Gastrocnemius medialis (tissue), 4 donors: ENCODE measurements around the gene GALNT6.

ENCODE experiments used
- CTCF ChIP-seq, 5 experiments: fragments of 450-650 bp in 3 of 5; fragments of 200-600 bp in 2 of 5; sonication (generic) in 2 of 5; IDR thresholded peaks in 4 of 5; conservative IDR thresholded peaks in 1 of 5; 1 replicate in 4 of 5; 2 replicates in 1 of 5; pipeline ENCODE4 v1.5.1; 2016 to 2019; ENCODE audit warnings: antibody characterized with exemption in 5 of 5, mild to moderate bottlenecking in 3 of 5, moderate library complexity in 3 of 5
- POLR2A ChIP-seq, 2 donors: fragments of 450-650 bp; IDR thresholded peaks; one replicate each; pipeline ENCODE4 v1.6.1; 2017; ENCODE audit warnings: antibody characterized with exemption in 2 of 2, mild to moderate bottlenecking in 2 of 2, moderate library complexity in 2 of 2

DNA sequence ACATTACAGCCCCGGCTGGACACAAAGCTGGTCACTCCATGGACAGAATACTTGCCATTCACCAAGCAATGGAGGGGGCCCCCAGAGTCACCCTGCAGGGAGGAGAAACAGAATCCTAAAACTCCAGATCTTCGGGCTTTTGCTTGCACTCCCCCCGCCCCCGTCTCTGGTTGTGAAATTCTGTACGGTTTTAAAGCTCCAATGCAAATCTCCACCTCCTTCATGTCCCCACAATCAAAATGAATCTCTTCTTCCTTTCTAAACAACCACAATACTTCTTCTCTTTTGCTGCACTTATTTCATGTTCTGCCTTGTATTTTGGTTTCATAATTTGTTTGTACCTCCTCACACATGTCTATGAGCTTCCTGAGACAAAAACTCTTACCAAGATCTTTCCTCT lies 61.5 kb downstream of the GALNT6 start:
- TF ChIP-seq CTCF (IDR thresholded peaks at IDR 0.05 in 4 of 5, conservative IDR thresholded peaks at IDR 0.05 in 1 of 5), result no peak
- no peak for TF ChIP-seq POLR2A (IDR thresholded peaks at IDR 0.05)
